ENCODE measurements around the gene MOSPD3. TPM values are rescaled to one million over a fixed set of nuclear protein-coding genes. Genes with fewer than 3 reads are reported as not detected.

The MOSPD3 gene
- total and polyA plus RNA-seq, 4 donors, result 8.9 to 54.7 (median 33.2) TPM

DNA sequence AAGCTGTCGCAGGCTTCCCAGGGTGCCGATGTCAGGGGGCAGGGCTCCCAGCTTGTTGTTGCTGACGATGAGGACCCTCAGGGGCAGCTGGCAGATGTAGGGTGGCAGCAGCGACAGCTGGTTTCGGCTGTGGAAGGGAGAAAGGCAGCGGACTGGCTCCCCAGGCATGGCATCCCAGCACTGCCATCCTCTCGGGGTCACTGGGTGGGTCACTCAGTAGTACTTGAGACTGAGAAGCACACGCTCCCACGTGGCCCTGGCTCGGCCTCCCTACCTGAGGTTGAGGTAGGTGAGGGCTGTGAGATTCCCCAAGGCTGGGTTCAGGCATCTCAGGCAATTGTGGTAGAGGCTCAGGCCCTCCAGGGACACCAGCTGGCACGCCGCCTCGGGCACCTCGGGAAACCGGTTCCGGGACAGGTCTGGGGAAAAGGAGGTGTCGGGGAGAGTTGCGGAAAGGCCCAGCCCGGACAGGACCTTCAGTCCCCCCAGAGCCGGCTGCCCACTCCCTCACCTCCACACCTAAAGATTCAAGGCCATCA lies 30.2 kb upstream of the MOSPD3 start:
- DNase-seq (ENCODE audit: low read depth in 4 of 6, low spot score in 6 of 6), result no peak
- Histone ChIP-seq H3K9me3 (ENCODE audit: control insufficient read depth, insufficient read depth, low read length) (no peaks in the 10 kb centered on the region), H3K27me3 (ENCODE audit: control insufficient read depth, insufficient read depth, low read length) (no peaks in the 10 kb centered on the region), H3K36me3 (ENCODE audit: control insufficient read depth, insufficient read depth, low read length) (peaks cover 70% of the 10 kb centered on the region), H3K4me1 (ENCODE audit: control insufficient read depth, insufficient read depth, low read length) (peaks cover 39% of the 10 kb centered on the region), H3K27ac (ENCODE audit: low read depth, low read length) (no peak overlapping the region), H3K4me3 (ENCODE audit: low read depth, low read length) (no peak overlapping the region)
- WGBS (ENCODE audit: insufficient coverage), result 95% methylated on average over 10 of the region's 20 CpGs

DNA sequence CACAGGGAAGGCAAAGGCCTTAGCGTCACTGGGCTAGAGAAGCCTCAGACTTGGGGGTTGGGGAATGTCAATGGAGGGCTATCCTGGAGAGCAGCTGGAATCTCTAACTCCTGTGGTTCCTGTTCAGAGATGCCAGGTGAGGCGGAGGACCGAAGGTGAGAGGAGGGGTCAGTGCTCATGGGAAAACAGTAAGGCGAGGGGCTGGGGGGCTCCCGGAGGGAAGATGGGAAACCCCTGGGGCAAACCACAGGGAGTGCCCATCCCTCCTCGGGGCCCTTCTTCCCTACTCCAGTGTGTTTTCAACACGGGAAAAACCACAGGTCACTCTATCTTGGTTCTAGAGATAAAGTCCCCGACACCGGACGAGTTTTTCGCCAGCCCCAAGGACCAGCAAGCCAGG lies 29.7 kb upstream of the MOSPD3 start:
- Histone ChIP-seq H3K4me1 (ENCODE audit: control insufficient read depth, insufficient read depth, low read length) (peaks cover 41% of the 10 kb centered on the region), H3K9me3 (ENCODE audit: control insufficient read depth, insufficient read depth, low read length) (no peaks in the 10 kb centered on the region), H3K27me3 (ENCODE audit: control insufficient read depth, insufficient read depth, low read length) (no peaks in the 10 kb centered on the region), H3K27ac (ENCODE audit: low read depth, low read length) (no peak overlapping the region), H3K36me3 (ENCODE audit: control insufficient read depth, insufficient read depth, low read length) (peaks cover 65% of the 10 kb centered on the region), H3K4me3 (ENCODE audit: low read depth, low read length) (no peak overlapping the region)
- 87% methylated on average over 11 of the region's 11 CpGs for WGBS (ENCODE audit: insufficient coverage)
- DNase-seq (ENCODE audit: low read depth in 4 of 6, low spot score in 6 of 6), result no peak

DNA sequence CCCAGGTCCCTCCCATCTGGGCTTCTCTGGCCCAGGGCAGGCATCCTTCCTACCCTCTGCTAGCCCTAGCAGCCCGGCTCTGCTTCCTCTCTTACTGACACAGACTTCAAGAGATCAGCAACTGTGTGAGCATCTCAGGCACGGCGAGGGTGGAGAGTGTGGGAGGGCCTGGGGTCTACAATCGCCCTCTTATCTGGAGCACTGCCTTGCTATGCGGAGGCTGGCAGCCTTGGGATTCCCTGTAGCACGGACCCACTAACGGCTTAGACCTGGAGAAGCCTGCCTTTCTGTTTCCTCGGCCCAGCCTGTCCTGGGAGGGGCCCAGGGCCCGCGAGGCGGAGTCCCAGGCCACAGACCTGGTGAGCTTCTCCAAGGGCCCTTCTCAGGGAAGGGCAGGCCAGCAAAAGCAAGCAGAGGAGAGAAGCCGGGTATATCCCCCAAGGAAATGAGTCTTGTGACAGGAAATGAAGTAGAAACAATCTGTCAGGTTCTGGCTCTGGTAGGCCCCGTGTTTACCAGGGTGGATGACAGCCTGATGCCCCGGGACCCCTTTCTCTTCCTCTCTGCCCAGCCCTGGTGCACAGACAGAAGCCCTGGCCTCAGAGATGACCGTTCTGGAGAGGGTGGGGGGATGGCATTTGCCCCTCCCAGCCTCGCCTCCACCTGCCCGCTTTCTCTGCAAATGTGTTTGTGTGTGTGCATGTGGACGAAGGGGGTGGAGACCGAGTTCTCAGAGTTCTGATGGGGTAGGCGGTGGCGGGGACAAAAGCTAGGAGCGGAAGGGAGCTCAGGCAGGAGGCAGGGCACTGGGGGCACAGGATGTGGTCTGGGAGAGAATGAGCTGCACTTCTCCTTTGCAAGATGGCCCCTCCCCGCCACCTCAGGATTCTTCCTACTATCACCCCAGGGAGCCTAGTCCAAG lies 28.9 kb upstream of the MOSPD3 start:
- peaks cover 57% of the 10 kb centered on the region for H3K36me3 ChIP-seq (ENCODE audit: control insufficient read depth, insufficient read depth, low read length)
- 57% methylated on average over 16 of the region's 23 CpGs for WGBS (ENCODE audit: insufficient coverage)
- peaks cover 41% of the 10 kb centered on the region for H3K4me1 ChIP-seq (ENCODE audit: control insufficient read depth, insufficient read depth, low read length)
- H3K9me3 ChIP-seq (ENCODE audit: control insufficient read depth, insufficient read depth, low read length), result no peaks in the 10 kb centered on the region
- no peak for DNase-seq (ENCODE audit: low read depth in 4 of 6, low spot score in 6 of 6)
- H3K4me3 ChIP-seq (ENCODE audit: low read depth, low read length), result peak overlapping the region; percentile 96
- H3K27ac ChIP-seq (ENCODE audit: low read depth, low read length), result no peak overlapping the region
- H3K27me3 ChIP-seq (ENCODE audit: control insufficient read depth, insufficient read depth, low read length), result no peaks in the 10 kb centered on the region

DNA sequence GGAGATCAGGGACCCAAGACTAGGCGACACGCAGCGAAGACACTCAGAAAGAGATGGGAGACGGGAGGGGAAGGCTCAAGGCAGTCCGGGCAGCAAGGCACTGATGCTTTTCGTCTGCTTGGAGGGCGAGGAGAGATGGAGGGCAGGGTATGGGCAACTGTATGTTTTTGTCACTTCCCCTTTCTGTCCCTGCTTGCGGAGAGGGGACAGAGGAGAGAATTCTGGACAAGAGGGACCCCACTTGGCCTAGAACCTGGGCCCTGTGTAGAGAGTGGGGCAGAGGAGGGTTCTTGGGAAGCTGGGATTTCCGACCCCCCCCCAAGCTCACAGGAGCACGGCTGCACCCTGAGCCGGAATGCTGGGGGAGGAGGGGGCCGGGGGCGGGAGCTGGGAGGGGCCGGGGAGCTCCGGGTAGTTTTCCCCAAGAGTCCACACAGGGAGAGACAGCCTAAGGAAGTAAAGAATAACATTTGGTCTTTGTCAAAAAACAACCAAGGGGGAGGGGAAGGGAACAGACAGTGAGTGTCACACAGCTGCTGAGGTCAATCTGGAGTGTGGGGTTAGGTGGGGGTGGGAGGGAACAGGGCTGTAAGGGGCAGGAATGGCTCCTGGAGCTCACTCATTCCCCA lies 28.2 kb upstream of the MOSPD3 start:
- no peaks in the 10 kb centered on the region for H3K27me3 ChIP-seq (ENCODE audit: control insufficient read depth, insufficient read depth, low read length)
- DNase-seq (ENCODE audit: low read depth in 4 of 6, low spot score in 6 of 6), result no peak
- 79% methylated on average over 7 of the region's 15 CpGs for WGBS (ENCODE audit: insufficient coverage)
- H3K27ac ChIP-seq (ENCODE audit: low read depth, low read length), result peak overlapping the region; percentile 81
- peak overlapping the region; percentile 96 for H3K4me3 ChIP-seq (ENCODE audit: low read depth, low read length)
- H3K4me1 ChIP-seq (ENCODE audit: control insufficient read depth, insufficient read depth, low read length), result peaks cover 41% of the 10 kb centered on the region
- H3K9me3 ChIP-seq (ENCODE audit: control insufficient read depth, insufficient read depth, low read length), result no peaks in the 10 kb centered on the region
- peaks cover 50% of the 10 kb centered on the region for H3K36me3 ChIP-seq (ENCODE audit: control insufficient read depth, insufficient read depth, low read length)

DNA sequence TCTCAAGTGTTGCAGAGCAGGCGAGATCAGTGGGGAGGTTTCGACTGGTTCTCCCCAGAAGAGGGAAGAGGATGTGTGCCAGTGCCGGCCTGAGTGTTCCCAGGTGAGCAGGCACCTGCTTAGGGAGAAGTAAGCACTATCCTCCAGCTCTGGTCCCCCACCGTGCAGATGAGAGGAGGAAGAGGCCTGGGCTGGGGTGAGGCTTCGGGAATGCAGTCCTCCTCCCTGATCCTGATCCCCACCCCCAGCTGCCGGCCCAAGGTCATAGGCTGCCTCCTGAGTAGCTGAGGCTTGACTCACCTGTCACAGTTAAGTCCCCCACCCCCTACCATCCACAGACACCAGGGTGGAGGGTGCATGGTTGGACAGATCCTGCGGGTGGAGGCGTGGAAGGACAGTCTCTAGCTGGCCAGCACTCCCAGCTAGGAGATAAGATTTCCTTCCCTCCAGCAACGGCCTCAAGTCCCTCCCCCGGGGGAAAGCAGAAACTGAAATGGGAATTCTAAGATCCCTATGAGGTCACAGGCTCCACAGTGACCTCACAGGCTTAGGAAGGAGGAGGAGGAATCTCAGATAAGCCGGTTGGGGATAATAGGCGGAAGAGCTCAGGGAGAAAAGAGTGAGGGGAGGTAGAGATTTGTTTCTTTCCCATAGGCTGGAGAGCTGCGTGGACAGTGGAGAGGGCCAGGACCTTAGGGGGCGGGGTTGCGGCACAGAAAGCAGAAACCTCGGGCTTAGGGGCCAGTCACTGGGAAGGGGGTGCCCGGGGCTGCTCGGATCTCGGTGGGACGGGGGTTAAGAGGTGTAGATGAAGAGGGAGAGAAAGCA lies 27.4 kb upstream of the MOSPD3 start:
- Histone ChIP-seq H3K4me1 (ENCODE audit: control insufficient read depth, insufficient read depth, low read length) (peaks cover 47% of the 10 kb centered on the region), H3K36me3 (ENCODE audit: control insufficient read depth, insufficient read depth, low read length) (peaks cover 43% of the 10 kb centered on the region), H3K27me3 (ENCODE audit: control insufficient read depth, insufficient read depth, low read length) (no peaks in the 10 kb centered on the region), H3K4me3 (ENCODE audit: low read depth, low read length) (peak overlapping the region; percentile 96), H3K9me3 (ENCODE audit: control insufficient read depth, insufficient read depth, low read length) (no peaks in the 10 kb centered on the region), H3K27ac (ENCODE audit: low read depth, low read length) (peak overlapping the region; percentile 81)
- DNase-seq (ENCODE audit: low read depth in 4 of 6, low spot score in 6 of 6), result peak in 2 of 6 donors; percentile 16 to 48
- 5% methylated on average over 13 of the region's 20 CpGs for WGBS (ENCODE audit: insufficient coverage)

DNA sequence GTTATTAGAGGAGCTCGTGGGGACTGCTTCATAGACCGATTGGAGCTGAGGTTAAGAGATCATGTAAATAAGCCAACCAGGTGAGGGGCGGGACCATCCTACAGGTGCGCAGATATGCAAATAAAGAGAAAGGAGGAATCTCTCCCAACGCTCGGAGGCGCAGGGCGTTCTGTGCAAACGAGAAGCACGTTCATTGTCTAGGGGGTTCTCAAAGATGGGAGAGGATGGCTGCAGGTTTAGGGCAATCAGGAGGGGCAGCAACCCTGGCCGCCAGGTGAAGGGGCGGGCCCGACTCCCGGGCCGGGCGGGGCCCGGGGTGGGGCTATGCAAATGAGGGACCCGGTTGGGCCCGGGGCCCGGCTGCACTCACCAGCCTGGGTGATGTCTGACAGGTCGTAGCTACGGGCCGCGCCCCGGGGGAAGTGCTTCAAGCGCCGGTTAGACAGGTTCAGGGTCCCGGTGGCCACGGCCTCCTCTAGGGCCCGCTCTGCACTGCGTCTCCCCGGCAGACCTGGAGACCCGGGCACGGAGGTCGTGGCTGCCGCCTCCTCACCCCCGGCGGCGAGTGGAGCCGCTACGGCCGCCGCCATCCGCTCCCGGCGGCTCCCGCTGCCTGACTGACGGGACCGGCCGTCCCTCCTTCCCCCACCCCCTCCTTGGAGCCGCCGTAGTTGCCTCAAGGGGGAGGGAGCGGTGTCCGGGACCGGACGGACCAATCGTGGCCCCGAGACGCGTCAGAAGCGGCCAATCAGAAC lies 26.7 kb upstream of the MOSPD3 start, which contains the start of gene LRCH4:
Gene LRCH4, minus strand, starts transcription at position 619 of the 755 bp plus-strand sequence. Its CDS starts 29 bp downstream, at position 590.
- under 1% methylated on average over 57 of the region's 61 CpGs for WGBS (ENCODE audit: insufficient coverage)
- H3K4me1 ChIP-seq (ENCODE audit: control insufficient read depth, insufficient read depth, low read length), result peaks cover 50% of the 10 kb centered on the region
- H3K4me3 ChIP-seq (ENCODE audit: low read depth, low read length), result peak within 1 kb of the TSS; percentile 96
- H3K27me3 ChIP-seq (ENCODE audit: control insufficient read depth, insufficient read depth, low read length), result no peaks in the 10 kb centered on the region
- DNase-seq (ENCODE audit: low read depth in 4 of 6, low spot score in 6 of 6), result peak in 1 of 6 donors; percentile 57
- peak within 1 kb of the TSS; percentile 88 for H3K27ac ChIP-seq (ENCODE audit: low read depth, low read length)
- H3K36me3 ChIP-seq (ENCODE audit: control insufficient read depth, insufficient read depth, low read length), result peaks cover 35% of the 10 kb centered on the region
- no peaks in the 10 kb centered on the region for H3K9me3 ChIP-seq (ENCODE audit: control insufficient read depth, insufficient read depth, low read length)

DNA sequence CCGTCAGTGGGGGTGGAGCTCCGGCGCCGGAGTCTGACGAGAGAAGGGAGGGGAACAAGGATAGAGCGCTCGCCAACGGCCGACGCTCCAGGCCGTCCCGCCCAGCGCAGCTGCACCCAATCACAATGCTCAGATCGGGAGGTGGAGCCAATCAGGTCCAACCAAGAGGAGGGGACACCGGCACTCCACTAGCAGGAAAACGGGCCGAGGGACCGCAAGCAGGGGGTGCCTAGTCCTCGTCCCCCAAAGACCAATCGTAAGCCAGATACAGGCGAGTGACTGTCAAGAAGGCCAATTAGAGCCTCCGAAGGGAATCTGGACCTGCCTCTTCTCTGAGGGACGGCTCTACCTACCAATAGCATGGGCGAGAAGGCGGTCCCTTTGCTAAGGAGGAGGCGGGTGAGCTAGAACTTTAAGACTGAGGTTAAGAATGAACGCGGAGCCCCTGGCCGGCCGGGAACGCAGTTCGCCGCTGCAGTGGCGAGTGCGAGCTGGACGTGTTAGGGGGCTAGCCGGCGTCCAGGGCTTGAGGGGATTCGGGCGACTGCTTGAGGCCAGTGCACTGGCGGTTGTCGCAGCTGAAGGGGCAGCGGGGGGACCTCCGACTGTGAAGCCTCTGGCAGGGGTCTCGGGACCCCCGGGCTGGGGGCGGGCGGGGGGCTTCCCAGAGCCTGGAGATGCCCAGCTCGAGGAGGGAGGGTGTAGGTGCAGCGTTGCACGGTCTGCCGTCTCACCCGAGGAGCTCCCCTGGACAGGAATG lies 25.9 kb upstream of the MOSPD3 start, which contains the start of gene FBXO24:
Gene FBXO24, plus strand, starts transcription at position 63 of the 760 bp plus-strand sequence. Its CDS starts 298 bp downstream, at position 361.
- peaks cover 27% of the 10 kb centered on the region for H3K36me3 ChIP-seq (ENCODE audit: control insufficient read depth, insufficient read depth, low read length)
- peak; percentile 99 to 100 (median 100) for DNase-seq (ENCODE audit: low read depth in 4 of 6, low spot score in 6 of 6)
- no peaks in the 10 kb centered on the region for H3K27me3 ChIP-seq (ENCODE audit: control insufficient read depth, insufficient read depth, low read length)
- WGBS (ENCODE audit: insufficient coverage), result 0% methylated on average over 52 of the region's 53 CpGs
- peak within 1 kb of the TSS; percentile 88 for H3K27ac ChIP-seq (ENCODE audit: low read depth, low read length)
- H3K9me3 ChIP-seq (ENCODE audit: control insufficient read depth, insufficient read depth, low read length), result no peaks in the 10 kb centered on the region
- H3K4me1 ChIP-seq (ENCODE audit: control insufficient read depth, insufficient read depth, low read length), result peaks cover 50% of the 10 kb centered on the region
- H3K4me3 ChIP-seq (ENCODE audit: low read depth, low read length), result peak within 1 kb of the TSS; percentile 96

DNA sequence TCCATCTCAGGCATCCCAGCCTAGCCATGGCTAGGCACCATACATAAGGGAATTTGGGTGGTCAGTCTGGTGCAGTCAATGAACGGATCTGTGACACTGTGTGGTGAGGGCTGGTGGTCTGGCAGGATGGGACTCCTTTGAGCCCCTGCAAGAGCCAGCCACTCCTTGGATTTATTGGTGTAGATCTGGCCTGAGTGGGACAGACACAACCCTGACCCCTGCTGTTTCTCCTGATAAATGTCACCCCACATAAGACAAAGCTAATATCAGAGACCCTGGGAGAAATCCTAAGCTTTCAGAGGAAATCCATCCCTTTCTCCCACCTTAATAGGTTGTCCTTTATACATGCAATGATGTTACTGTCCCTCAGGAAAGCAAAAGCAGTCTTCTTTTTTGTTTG lies 23.9 kb upstream of the MOSPD3 start:
- H3K4me1 ChIP-seq (ENCODE audit: control insufficient read depth, insufficient read depth, low read length), result peaks cover 37% of the 10 kb centered on the region
- 60% methylated on average over 1 of the region's 1 CpG for WGBS (ENCODE audit: insufficient coverage)
- no peaks in the 10 kb centered on the region for H3K9me3 ChIP-seq (ENCODE audit: control insufficient read depth, insufficient read depth, low read length)
- no peaks in the 10 kb centered on the region for H3K27me3 ChIP-seq (ENCODE audit: control insufficient read depth, insufficient read depth, low read length)
- peak in 1 of 6 donors; percentile 28 for DNase-seq (ENCODE audit: low read depth in 4 of 6, low spot score in 6 of 6)
- H3K36me3 ChIP-seq (ENCODE audit: control insufficient read depth, insufficient read depth, low read length), result peaks cover 7% of the 10 kb centered on the region
- H3K4me3 ChIP-seq (ENCODE audit: low read depth, low read length), result no peak overlapping the region
- H3K27ac ChIP-seq (ENCODE audit: low read depth, low read length), result no peak overlapping the region
